C4-2B (cell line): ENCODE data around the gene IL21.

Experiments
- H3K27ac ChIP-seq: fragments of 450-650 bp; 2 replicates; pipeline ENCODE4 v1.5.1; 2017
- CTCF ChIP-seq: fragments of 450-650 bp; conservative IDR thresholded peaks from 2 replicates; pipeline ENCODE4 v1.5.1; 2017; ENCODE audit warnings: mild to moderate bottlenecking
- ZFX ChIP-seq: fragments of 450-650 bp; IDR thresholded peaks from 2 replicates; pipeline ENCODE4 v1.6.1; 2017

IL21 gene

GRCh38 chr4:122633211-122633610 is 12.3 kb upstream of the IL21 start:
- TF ChIP-seq CTCF = no peak
- no peak for TF ChIP-seq ZFX

GRCh38 chr4:122632396-122633143 is 11.7 kb upstream of the IL21 start:
- no peak overlapping the region for H3K27ac ChIP-seq
- TF ChIP-seq CTCF (no peak), ZFX (no peak)

More at GRCh38 chr4:122633211-122633610, 12.3 kb upstream of the IL21 start:
- H3K27ac ChIP-seq = no peak overlapping the region

GRCh38 chr4:122625156-122625555 is 4.3 kb upstream of the IL21 start:
- TF ChIP-seq CTCF (no peak), ZFX (no peak)
- no peak overlapping the region for H3K27ac ChIP-seq

GRCh38 chr4:122624205-122624604 is 3.3 kb upstream of the IL21 start:
- no peak for TF ChIP-seq ZFX
- TF ChIP-seq CTCF = no peak
- no peak overlapping the region for H3K27ac ChIP-seq

- TF ChIP-seq ZFX (no peak), CTCF (no peak)
Measured at GRCh38 chr4:122623637-122624166, 2.8 kb upstream of the IL21 start.

GRCh38 chr4:122622400-122622799 is 1.5 kb upstream of the IL21 start:
- H3K27ac ChIP-seq = no peak overlapping the region
- TF ChIP-seq ZFX = no peak
- TF ChIP-seq CTCF = no peak

More at GRCh38 chr4:122623637-122624166, 2.8 kb upstream of the IL21 start:
- no peak overlapping the region for H3K27ac ChIP-seq

- H3K27ac ChIP-seq = no peak overlapping the region
- TF ChIP-seq CTCF (no peak), ZFX (no peak)
Measured at GRCh38 chr4:122619611-122620010, 1.3 kb downstream of the IL21 start.
